GM19043 (cell line): Measurements from ENCODE around the gene MAST2.
"Not testable (repeated sequence)": the region's sequence is repeated elsewhere in the genome, so short reads cannot be mapped to it uniquely, and the experiment has no call there.

Experiments
- ATAC-seq: cut with Tn5 transposase; IDR thresholded peaks from one replicate; pipeline ENCODE4 v1.9.1; 2021; ENCODE audit warnings: low read depth; ENCODE audit not compliant: unreplicated experiment

MAST2 gene

DNA sequence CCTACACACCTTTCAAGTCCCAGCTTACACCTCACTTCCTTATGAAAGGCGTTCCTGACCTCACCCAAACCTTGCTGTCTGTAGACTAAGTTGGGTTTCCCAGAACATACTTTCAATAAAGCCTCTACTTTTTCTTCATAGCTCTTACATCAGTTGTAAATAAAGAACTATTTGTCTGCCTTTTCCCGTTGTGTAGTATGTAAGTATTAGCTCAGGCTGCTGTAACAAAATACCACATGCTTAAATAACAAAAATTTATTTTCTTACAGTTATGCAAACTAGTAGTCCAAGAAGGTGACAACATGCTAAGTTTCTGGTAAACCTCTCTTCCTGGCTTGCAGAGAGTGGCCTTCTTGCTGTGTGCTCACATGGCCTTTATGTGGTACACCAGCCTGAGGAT lies 86.7 kb downstream of the MAST2 start:
- no peak for ATAC-seq

DNA sequence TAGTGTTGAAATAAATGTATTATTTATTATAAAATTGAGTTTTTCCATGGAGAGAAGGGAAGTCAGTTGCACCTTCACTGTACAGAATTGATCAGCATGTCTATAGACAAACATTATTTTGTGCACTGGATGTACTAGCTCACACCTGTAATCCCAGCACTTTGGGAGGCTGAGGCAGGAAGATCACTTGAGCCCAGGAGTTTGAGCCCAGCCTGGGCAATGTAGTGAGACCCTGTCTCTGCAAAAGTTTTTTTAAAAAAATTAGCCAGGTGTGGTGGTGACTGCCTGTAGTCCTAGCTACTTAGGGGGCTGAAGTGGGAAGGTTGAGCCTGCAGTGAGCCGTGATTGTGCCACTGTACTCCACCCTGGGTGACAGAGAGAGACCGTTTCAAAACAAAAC lies 87.7 kb downstream of the MAST2 start:
- no peak for ATAC-seq

DNA sequence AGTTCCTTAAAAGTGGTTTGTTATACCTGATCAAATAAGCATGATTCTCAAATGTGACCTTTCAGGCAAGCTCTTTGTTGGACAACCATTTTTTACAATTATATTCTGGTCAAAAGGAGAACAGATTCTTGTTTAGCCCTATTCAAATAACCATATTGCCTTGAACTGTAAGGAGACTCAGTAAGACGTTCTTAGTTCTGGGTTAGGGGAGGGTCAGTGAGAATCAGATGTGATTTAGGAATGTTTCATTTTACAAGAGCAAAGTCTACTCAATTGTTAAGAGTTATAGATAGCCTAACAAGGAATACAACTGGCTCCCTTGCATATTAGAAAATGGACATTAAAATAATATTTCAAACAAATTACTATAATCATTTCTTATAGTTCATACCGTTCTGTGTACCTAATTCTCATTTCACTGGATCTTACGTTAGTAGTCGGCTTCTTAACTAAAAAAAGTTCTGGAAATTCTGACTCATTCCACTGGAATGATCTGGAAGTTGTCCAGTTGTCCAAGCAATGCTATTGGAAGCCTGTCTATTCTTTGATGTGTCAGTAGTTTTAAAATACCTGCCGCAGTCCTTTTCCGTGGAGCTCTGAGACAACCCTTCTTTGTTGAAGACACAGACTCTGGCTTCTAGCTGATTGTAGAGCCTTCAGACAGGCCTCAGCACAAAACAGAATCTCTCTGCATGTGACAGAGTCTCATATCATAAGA lies 88.8 kb downstream of the MAST2 start:
- ATAC-seq = no peak

GRCh38 chr1:45894331-45894730 lies 90.9 kb downstream of the MAST2 start:
- no peak for ATAC-seq

- ATAC-seq = no peak
These were observed 91.5 kb downstream of the MAST2 start for GRCh38 chr1:45894921-45895320.

GRCh38 chr1:45895406-45895805 lies 92.0 kb downstream of the MAST2 start:
- no peak for ATAC-seq

DNA sequence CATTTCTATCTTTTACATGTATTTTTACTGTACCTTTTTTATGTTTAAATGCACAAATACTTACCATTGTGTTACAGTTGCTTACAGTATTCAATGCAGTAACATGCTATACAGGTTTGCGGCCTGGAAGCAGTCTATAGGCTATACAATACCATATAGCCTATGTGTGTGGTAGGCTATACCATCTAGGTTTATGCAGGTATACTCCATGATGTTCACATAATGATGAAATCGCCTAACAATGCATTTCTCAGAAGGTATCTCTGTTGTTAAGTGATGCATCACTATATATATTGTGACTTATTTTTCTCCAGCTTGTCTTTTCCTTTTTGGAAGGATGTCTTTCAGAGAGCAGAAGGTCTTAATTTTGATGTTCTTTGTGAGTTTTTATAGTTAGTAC lies 103.5 kb downstream of the MAST2 start:
- no peak for ATAC-seq

- ATAC-seq = no peak
These were observed 105.3 kb downstream of the MAST2 start for GRCh38 chr1:45908611-45909140.

DNA sequence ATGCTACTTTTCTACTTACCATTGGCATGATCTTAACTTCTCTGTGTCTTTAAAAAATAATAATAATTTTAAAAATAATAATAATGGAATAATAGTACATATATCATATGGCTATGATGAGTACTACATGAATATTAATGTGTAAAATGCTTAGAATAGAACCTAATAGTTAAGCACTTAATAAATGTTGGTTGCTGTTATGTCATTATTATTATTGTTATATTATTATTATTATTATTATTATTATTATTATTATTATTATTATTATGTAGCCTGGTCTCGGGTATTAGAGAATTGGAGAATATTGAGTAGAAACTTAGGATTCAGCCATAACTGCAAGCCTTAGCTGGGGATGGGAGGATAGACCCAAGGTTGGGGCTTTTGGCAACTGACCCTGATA lies 108.2 kb downstream of the MAST2 start:
- no peak for ATAC-seq

DNA sequence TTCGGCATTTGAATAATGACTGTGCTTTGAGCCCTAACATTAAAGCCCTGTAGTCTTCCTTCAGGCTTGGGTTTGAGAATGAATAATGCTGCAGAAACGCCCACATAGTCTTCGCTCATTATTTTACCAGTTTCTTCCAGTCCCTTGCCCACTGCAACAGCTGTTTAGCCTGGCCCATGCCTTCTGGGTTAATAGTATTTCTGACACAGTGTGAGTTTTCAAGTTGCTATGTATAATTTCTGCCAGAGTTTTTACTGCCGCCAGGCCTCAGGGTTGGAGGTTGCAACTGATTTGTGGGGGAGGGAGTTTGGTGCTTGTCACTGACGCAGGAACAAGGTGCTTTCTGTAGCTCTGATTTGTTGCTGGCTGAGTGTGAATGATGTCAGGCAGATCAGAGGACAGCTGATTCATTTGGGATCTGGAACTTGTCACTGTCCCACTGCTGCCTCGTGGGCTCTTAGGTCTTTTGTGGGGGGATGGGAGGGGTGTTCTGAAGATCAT lies 109.8 kb downstream of the MAST2 start:
- ATAC-seq = no peak

- no peak for ATAC-seq
These were observed 110.5 kb downstream of the MAST2 start for GRCh38 chr1:45913731-45914501.

DNA sequence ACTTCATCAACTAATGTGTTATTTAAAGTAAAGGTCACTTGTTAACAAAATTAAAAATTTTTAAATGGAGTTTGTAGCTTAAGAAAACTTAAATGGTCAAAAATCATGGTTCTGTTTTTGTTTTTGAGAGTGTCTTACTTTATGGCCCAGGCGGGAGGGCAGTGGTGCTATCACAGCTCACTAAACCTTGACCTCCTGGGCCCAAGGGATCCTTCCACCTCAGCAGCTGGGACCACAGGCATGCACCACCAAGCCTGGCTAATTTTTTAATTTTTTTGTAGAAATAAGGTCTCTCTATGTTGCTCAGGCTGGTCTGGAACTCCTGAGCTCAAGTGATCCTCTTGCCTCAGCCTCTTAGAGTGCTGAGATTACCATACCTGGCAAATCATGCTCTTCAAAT lies 111.4 kb downstream of the MAST2 start:
- ATAC-seq = no peak

GRCh38 chr1:45922374-45922773 lies 119.0 kb downstream of the MAST2 start:
- ATAC-seq = no peak

DNA sequence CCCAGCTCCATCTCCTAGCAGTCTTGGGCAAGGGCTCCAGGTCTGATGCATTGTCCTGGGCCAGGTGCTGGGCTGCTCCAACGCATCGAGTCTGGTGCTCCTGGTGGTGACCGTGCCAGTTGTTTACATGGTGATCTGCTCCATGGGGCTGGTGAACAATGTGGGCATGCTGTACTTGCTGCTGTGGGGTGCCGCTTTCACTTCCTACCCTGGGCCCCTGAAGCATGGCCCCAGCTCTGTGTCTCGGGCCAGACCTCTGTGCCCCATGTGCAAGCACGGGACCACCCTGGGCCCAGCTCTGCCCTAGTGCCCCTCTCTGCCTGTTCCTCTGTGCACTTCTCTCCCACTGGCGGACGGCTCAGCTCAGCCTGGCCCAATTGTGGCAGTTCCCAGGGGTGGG lies 119.4 kb downstream of the MAST2 start:
- no peak for ATAC-seq

DNA sequence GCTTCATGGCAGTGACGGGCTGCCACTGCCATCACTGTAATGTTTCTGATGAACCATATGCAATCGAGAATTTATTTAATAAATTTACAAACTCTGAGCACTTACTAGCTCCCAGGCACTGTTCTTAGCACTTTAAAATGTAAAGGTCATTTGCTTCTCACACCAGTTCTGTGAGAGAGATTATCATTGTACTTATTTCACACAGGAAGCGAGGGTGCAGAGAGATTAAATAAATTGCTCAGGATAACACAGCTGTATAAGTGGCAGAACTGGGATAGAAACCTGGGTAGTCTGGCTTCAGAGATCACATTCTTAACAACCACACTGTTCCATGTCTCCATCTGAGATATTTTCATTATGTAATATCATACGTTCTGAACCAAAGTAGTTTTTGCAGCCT lies 119.9 kb downstream of the MAST2 start:
- no peak for ATAC-seq

DNA sequence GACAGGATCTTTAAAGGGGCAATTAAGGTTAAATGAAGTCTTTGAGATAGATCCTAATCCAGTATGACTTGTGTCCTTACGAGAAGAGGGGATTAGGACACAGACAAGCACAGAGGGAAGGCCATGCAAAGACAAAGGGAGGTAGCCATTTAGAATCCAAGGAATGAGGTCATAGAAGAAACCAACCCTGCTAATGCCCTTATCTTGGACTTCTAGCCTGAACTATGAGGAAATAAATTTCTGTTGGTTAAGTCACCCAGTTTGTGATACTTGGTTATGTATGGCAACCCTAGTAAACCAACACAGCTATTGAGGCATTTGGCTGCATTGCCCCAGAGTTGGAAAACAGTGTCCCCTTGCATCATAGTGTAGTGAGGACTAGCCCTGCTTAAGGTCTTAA lies 121.3 kb downstream of the MAST2 start:
- no peak for ATAC-seq

DNA sequence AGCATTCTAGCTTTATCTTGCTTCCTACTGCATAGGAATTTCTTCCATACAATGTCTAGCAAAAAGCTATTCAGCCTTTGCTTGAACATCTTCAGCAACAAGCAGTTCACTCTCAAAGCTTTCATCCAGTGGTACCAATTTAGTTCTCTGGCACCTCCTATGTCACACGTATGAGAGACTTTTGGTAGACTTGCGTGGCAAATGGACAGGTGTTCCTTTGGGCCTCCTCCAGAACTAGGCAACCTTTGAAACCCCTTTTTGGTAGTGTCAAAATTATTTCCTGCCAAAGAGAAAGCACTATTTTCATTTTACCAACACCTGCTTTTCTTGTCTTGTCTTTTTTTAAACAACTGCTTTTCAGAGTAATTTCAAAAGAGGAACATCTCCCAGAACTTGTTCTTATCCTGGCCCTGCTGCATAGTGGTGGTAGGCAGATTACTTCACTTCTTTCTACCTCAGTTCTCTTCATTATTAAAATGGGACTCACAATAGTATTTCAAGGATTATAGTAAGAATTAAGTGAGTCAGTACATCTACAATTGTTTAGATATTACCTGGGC lies 122.4 kb downstream of the MAST2 start:
- no peak for ATAC-seq

DNA sequence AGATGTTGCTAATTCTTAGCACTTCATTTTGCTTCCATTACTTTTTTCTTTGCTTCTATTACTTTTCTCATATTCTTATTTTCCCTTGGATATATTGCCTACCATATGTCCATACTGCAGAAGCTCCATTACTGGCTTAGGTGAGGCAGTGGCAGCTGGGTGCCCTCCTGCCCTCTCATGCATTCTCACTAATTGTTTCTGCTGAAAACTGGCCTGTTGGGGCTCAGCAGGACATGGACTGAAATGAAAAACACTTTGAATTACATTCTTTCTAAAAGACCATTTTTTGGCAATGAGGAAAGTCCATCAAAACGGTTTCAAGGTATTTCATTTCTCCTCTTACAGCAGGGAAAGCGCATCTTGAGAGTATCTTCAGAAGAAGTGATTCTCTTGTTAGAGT lies 122.9 kb downstream of the MAST2 start:
- no peak for ATAC-seq

DNA sequence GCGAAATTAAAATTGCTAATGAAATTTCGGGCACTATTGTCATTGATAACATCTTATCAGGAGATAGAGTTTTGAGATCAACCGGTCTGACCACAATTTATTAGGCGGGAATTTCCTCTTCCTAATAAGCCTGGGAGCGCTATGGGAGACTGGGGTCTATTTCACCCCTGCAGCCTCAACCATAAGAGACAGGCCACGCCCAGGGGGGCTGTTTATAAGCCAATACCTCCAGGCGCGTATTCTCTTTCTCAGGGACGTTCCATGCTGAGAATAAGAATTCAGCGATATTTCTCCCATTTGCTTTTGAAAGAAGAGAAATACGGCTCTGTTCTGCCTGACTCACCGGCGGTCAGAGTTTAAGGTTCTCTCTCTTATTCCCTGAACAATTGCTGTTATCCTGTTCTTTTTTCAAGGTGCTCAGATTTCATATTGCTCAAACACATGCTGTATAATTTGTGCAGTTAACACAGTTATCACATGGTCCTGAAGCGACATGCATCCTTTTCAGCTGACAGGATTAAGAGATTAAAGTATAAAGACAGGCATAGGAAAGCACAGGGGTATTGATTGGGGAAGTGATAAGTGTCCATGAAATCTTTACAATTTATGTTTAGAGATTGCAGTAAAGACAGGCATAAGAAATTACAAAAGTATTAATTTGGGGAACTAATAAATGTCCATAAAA lies 124.0 kb downstream of the MAST2 start:
- ATAC-seq = not testable (repeated sequence)

- ATAC-seq = no peak
These were observed 125.2 kb downstream of the MAST2 start for GRCh38 chr1:45928486-45929205.
